Gastrocnemius medialis (tissue), 4 donors: Measurements from ENCODE around the gene KCND3.

Source experiments
- POLR2A ChIP-seq, 2 donors: fragments of 450-650 bp; IDR thresholded peaks; one replicate each; pipeline ENCODE4 v1.6.1; 2017; ENCODE audit warnings: antibody characterized with exemption in 2 of 2, mild to moderate bottlenecking in 2 of 2, moderate library complexity in 2 of 2
- TF ChIP-seq, protein P1 (sequence below), 5 experiments: fragments of 450-650 bp in 3 of 5; fragments of 200-600 bp in 2 of 5; sonication (generic) in 2 of 5; IDR thresholded peaks in 4 of 5; conservative IDR thresholded peaks in 1 of 5; 1 replicate in 4 of 5; 2 replicates in 1 of 5; pipeline ENCODE4 v1.5.1; 2016 to 2019; ENCODE audit warnings: antibody characterized with exemption in 5 of 5, mild to moderate bottlenecking in 3 of 5, moderate library complexity in 3 of 5

DNA sequence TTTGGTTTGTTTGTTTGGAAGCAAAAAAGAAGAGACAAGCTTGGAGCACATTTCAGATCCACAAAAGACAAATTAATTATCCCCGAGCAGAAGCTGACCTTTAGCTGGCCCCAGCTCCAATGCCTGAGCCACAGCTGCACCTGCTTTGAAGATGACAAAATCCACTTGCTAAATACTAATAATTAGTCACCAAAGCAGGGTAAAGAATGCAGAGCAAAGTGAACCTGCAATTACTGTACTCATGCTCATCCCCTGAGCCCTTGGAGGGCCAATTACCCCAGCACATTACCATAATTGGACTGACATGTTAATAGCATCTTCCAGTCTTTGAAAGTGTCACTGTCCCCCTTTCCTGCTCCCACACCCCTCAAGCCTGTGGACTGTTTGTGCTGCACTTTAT is 38.2 kb upstream of the KCND3 start:
- TF ChIP-seq, protein P1, sequence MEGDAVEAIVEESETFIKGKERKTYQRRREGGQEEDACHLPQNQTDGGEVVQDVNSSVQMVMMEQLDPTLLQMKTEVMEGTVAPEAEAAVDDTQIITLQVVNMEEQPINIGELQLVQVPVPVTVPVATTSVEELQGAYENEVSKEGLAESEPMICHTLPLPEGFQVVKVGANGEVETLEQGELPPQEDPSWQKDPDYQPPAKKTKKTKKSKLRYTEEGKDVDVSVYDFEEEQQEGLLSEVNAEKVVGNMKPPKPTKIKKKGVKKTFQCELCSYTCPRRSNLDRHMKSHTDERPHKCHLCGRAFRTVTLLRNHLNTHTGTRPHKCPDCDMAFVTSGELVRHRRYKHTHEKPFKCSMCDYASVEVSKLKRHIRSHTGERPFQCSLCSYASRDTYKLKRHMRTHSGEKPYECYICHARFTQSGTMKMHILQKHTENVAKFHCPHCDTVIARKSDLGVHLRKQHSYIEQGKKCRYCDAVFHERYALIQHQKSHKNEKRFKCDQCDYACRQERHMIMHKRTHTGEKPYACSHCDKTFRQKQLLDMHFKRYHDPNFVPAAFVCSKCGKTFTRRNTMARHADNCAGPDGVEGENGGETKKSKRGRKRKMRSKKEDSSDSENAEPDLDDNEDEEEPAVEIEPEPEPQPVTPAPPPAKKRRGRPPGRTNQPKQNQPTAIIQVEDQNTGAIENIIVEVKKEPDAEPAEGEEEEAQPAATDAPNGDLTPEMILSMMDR (IDR thresholded peaks at IDR 0.05 in 4 of 5, conservative IDR thresholded peaks at IDR 0.05 in 1 of 5): no peak
- TF ChIP-seq POLR2A (IDR thresholded peaks at IDR 0.05): no peak
